Panc1 (cell line): ENCODE measurements around the gene ZC2HC1B.

Source experiments
- POLR2AphosphoS5 ChIP-seq: IDR thresholded peaks from 2 replicates; pipeline ENCODE4 v1.6.1; 2012; ENCODE audit warnings: mild to moderate bottlenecking, low read depth, low read length, moderate library complexity
- REST ChIP-seq, 2 experiments: IDR thresholded peaks; 2 replicates each; pipeline ENCODE4 v1.6.1; 2011 to 2012; ENCODE audit warnings: low read depth in 2 of 2, control low read depth in 1 of 2, low read length in 1 of 2, mild to moderate bottlenecking in 1 of 2, moderate library complexity in 1 of 2; ENCODE audit not compliant: insufficient read depth in 1 of 2
- TF ChIP-seq, protein P1 (sequence below): fragments of 450-650 bp; IDR thresholded peaks from 2 replicates; pipeline ENCODE4 v1.5.1; 2017; ENCODE audit warnings: mild to moderate bottlenecking

DNA sequence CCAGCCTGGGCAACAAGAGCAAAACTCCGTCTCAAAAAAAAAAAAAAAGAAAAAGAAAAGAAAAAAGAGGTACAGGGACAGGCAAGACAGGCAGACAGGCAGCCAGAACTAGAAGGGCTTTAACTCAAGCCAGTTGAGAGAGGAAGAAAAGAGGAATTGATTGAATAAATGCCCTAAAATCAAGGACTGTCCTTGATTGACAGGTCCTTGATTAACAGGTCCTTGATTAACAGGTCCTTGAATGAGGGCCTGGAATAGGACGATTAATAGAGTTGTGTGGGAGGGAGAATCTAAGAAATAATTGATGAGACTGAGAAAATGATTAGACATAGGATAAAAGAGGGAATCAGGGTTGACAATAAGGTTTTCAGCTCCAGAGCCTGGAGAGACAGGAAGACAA lies 36.1 kb downstream of the ZC2HC1B start:
- TF ChIP-seq, protein P1, sequence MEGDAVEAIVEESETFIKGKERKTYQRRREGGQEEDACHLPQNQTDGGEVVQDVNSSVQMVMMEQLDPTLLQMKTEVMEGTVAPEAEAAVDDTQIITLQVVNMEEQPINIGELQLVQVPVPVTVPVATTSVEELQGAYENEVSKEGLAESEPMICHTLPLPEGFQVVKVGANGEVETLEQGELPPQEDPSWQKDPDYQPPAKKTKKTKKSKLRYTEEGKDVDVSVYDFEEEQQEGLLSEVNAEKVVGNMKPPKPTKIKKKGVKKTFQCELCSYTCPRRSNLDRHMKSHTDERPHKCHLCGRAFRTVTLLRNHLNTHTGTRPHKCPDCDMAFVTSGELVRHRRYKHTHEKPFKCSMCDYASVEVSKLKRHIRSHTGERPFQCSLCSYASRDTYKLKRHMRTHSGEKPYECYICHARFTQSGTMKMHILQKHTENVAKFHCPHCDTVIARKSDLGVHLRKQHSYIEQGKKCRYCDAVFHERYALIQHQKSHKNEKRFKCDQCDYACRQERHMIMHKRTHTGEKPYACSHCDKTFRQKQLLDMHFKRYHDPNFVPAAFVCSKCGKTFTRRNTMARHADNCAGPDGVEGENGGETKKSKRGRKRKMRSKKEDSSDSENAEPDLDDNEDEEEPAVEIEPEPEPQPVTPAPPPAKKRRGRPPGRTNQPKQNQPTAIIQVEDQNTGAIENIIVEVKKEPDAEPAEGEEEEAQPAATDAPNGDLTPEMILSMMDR, result no peak
- no peak for TF ChIP-seq REST (IDR thresholded peaks at IDR 0.05; ENCODE audit: insufficient read depth in 1 of 2, low read depth in 2 of 2, low read length in 1 of 2)
- TF ChIP-seq POLR2AphosphoS5, result no peak
